ENCODE measurements around the gene CD276.

DNA sequence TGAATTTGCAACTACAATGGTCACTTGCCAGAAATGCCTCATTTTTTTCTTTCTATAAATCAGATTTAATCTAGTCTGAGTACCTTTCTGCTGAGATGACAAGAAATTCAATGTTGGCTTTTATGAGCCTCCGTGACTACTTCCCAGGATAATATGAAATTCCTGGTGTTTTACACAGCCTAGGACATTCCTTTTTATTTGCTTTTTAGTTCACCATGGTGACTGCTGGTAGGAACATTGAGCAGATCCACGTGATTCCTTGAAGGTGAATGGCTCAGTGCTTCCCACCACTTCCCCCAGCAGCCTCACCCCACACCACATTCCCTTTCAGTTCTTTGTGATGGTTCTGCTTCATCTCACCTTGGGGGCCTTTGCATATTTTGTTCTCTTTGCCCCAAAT lies 46.7 kb upstream of the CD276 start:
- TF ChIP-seq EZH2 (IDR thresholded peaks at IDR 0.05; ENCODE audit: insufficient read depth, poor library complexity, severe bottlenecking) (no peak), EZH2phosphoT487 (IDR thresholded peaks at IDR 0.05; ENCODE audit: insufficient read depth, low read depth) (no peak)
